ENCODE data around the gene INTS2. TPM values are rescaled to one million over a fixed set of nuclear protein-coding genes. Genes with fewer than 3 reads are reported as not detected.

The INTS2 gene
- total RNA-seq, 1 donor from 2014 or later = 12.7 TPM

- intact Hi-C loops (cut with DNase I) = no loop called here
- Histone ChIP-seq H3K27me3 (ENCODE audit: low read depth) (no peaks in the 10 kb centered on the region), H3K4me1 (no peaks in the 10 kb centered on the region), H3K9me3 (no peaks in the 10 kb centered on the region), H3K36me3 (no peaks in the 10 kb centered on the region), H3K4me3 (no peak overlapping the region), H3K27ac (no peak overlapping the region)
- peak; percentile 56 for DNase-seq
- TF ChIP-seq, protein P1, sequence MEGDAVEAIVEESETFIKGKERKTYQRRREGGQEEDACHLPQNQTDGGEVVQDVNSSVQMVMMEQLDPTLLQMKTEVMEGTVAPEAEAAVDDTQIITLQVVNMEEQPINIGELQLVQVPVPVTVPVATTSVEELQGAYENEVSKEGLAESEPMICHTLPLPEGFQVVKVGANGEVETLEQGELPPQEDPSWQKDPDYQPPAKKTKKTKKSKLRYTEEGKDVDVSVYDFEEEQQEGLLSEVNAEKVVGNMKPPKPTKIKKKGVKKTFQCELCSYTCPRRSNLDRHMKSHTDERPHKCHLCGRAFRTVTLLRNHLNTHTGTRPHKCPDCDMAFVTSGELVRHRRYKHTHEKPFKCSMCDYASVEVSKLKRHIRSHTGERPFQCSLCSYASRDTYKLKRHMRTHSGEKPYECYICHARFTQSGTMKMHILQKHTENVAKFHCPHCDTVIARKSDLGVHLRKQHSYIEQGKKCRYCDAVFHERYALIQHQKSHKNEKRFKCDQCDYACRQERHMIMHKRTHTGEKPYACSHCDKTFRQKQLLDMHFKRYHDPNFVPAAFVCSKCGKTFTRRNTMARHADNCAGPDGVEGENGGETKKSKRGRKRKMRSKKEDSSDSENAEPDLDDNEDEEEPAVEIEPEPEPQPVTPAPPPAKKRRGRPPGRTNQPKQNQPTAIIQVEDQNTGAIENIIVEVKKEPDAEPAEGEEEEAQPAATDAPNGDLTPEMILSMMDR (IDR thresholded peaks at IDR 0.05) = peak; percentile 74
- ATAC-seq = peak in 1 of 2 donors; percentile 65
Observed at GRCh38 chr17:61837175-61838051, 90.4 kb downstream of the INTS2 start.

- H3K27ac ChIP-seq = no peak overlapping the region
- ATAC-seq (no peak), DNase-seq (no peak)
- no peak overlapping the region for H3K4me3 ChIP-seq
- TF ChIP-seq, protein P1 (IDR thresholded peaks at IDR 0.05) = no peak
- no peaks in the 10 kb centered on the region for H3K36me3 ChIP-seq
- intact Hi-C loops (cut with DNase I) = no loop called here
- no peaks in the 10 kb centered on the region for H3K4me1 ChIP-seq
- no peaks in the 10 kb centered on the region for H3K9me3 ChIP-seq
- H3K27me3 ChIP-seq (ENCODE audit: low read depth) = no peaks in the 10 kb centered on the region
Observed at GRCh38 chr17:61836266-61837174, 91.3 kb downstream of the INTS2 start.

DNA sequence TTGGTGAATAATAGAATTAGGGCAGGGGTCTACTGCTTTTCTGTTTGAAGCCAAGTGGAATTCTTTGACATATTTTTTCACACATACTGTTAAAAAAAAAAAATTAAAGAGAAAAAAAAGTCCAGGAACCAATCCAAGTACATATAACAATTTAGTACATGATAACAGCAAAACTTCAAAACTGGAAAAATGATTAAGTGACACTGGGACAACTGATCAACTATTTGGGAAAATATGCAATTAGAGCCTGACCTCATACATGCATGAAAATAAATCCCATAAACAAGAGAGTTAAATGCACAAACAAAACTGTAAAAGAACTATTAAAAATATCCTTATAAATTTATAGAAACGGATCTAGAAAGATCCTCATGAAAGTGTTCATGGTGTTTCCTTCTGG is 92.2 kb downstream of the INTS2 start:
- ATAC-seq = no peak
- no peak overlapping the region for H3K4me3 ChIP-seq
- no peaks in the 10 kb centered on the region for H3K36me3 ChIP-seq
- no peak for DNase-seq
- TF ChIP-seq, protein P1 (IDR thresholded peaks at IDR 0.05) = no peak
- intact Hi-C loops (cut with DNase I) = no loop called here
- H3K4me1 ChIP-seq = no peaks in the 10 kb centered on the region
- H3K9me3 ChIP-seq = no peaks in the 10 kb centered on the region
- no peak overlapping the region for H3K27ac ChIP-seq
- H3K27me3 ChIP-seq (ENCODE audit: low read depth) = no peaks in the 10 kb centered on the region

DNA sequence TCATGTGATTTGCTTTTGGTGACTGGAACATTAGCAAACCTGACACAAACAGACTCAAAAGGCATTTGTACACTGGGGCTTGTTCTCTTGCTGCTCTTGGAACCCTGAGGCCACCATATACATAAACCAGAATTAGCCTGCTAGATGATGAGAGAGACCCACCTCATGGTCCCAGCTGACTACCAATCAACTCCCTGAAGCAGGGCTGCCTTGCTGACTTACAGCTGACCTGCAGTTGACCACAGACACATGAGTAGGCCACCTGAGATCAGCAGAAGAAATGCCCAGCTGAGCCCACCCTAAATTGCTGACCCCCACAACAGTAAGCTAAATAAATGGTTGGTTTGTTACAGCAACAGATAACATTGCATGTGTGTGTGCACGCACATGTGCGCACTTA is 93.2 kb downstream of the INTS2 start:
- ATAC-seq (no peak), DNase-seq (no peak)
- Histone ChIP-seq H3K27me3 (ENCODE audit: low read depth) (no peaks in the 10 kb centered on the region), H3K4me1 (no peaks in the 10 kb centered on the region), H3K9me3 (no peaks in the 10 kb centered on the region), H3K36me3 (no peaks in the 10 kb centered on the region), H3K27ac (no peak overlapping the region), H3K4me3 (no peak overlapping the region)
- TF ChIP-seq, protein P1 (IDR thresholded peaks at IDR 0.05) = no peak
- intact Hi-C loops (cut with DNase I) = no loop called here

DNA sequence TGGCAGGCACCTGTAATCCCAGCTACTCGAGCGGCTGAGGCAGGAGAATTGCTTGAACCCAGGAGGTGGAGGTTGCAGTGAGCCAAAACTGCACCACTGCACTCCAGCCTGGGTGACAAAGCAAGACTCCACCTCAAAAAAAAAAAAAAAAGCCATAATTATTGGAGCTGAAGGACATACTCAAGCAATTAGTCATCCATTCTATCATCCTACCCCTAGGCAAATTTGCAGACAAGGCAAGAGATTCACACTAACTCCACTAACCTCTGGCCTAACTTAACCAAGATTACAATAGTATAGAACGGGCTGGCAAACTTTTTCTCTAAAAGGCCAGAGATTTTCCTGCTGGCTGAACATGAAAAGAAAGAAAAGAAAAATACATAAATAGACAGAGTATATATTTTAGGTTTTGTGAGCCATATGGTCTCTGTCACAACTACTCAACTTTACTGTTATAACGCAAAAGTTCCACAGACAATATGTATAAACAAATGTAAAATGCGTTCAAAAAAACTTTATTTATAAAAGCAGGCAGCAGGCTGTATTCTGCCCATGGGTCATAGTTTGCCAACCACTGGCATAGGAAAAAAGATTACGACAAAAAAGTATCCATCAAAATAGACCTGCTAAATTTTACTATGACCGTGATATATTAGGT is 94.1 kb downstream of the INTS2 start:
- DNase-seq = no peak
- intact Hi-C loops (cut with DNase I) = no loop called here
- no peaks in the 10 kb centered on the region for H3K36me3 ChIP-seq
- H3K27ac ChIP-seq = no peak overlapping the region
- TF ChIP-seq, protein P1 (IDR thresholded peaks at IDR 0.05) = no peak
- H3K9me3 ChIP-seq = no peaks in the 10 kb centered on the region
- H3K4me3 ChIP-seq = no peak overlapping the region
- no peaks in the 10 kb centered on the region for H3K4me1 ChIP-seq
- no peaks in the 10 kb centered on the region for H3K27me3 ChIP-seq (ENCODE audit: low read depth)
- ATAC-seq = no peak
